Activated CD4-positive, alpha-beta T cell treated with anti-CD3 and anti-CD28 coated beads, Interleukin-2, amount 50 U/mL, for 4 hours (primary cell): Measurements from ENCODE around the gene CDS2.

Experiments
- DNase-seq, 2 experiments: peaks; one replicate each; pipeline ENCODE4 v3.0.0-alpha.2; 2020

Gene CDS2

DNA sequence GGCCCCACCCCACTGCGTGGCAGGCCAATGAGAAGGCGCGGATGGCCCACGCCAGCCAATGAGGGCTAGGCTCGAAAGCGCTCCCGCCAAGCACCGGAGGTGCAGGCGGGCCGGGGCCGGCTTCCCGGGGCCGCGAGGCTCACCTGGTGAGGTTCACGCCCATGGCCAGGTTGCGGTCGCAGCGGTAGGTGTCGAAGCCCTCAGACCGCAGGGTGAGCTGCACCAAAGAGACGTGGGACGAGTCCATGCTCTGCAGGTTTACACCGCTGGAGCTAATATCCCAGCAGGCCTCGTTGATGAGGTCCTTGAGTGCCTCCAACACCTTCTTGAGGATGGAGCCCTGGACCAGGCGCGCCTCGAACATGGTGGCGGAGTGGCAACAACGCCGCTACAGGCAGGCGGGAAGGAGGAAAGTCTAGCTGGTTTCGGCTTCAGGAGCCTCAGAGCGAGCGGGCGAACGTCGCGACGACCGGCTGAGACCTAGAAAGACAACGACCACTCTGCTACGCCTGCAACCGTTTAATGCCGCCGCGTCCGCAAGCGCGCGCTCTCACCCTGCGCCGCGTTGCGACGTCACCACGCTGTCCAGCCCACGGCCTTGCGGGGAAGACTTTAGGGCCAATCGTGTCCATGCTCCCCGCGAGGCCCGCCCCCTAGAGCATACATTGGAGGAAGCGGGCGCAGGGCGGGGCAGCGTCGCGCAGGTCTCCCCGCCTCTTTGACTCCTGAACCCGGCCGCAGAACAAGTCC, 7.2 kb upstream of the CDS2 start, which contains the start of gene PCNA:
PCNA (minus strand) TSS at position 524 of the 750 bp plus-strand sequence; CDS start at position 364, 160 bp downstream.
- peak; percentile 93 to 94 for DNase-seq

DNA sequence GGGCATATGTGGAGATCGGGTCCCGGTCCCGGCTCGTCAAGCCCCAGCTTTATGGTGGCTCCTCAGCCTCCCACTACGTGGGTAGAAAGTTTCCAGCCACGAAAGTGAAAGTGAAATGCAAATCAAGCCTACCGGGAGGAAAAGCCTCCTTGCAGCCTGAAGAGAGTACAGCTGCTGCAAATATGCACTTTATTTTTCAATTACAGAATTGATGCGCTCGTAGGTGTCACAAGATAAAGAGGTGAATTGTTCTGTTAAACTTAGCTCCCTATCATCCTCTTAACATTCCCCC, 6.7 kb upstream of the CDS2 start:
- DNase-seq = no peak

DNA sequence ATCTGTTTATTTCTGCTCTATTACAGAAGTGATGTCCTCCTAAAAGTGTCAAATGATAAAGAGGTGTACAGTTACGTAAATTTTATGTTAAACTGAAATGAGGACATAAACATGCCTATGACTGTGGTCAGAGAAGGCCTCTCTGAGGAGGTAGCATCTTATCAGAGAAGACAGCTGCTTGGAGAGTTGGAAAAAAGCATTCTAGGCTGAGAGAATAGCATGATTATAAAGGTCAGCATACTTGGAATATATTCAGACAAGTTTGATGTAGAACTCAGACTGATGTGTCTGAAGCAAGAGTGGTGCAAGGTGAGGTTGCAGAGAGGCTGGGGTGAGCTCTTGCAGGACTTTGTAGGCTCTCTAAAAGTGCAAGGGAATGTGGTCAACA, 3.9 kb upstream of the CDS2 start:
- no peak for DNase-seq

DNA sequence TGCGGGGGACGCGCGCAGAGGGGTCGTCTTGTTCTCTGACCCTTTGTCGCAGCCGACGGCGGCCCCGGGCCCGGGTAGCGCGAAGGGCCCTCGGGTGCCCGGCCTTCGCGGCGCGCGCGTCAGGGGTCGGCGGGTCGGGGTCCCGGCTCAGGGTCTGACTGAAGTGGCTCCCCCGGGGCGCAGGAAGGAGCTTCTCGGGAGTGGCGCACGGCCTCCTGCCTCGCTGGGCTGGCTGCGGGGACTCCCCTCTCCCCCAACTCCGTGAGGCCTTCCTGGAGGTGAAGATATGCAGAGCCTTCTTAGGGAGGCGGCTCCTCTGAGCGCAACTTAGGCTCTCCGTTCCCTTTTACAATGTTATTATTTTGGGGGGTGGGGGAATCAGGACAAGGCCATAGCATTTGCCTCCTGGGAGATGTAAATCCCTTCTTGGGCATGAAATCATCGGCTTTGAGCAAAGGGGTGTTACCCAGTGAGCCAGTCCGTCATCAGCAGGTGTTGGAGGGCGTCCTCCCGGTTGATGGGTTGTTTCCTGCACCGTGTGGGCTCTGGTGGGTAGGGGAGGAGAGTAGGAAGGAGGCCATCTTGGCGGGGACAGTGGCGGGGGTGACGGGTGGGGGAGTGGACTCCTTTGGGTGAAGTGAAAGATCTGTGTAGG, 523 bp downstream of the CDS2 start:
- DNase-seq = peak; percentile 57 to 59

DNA sequence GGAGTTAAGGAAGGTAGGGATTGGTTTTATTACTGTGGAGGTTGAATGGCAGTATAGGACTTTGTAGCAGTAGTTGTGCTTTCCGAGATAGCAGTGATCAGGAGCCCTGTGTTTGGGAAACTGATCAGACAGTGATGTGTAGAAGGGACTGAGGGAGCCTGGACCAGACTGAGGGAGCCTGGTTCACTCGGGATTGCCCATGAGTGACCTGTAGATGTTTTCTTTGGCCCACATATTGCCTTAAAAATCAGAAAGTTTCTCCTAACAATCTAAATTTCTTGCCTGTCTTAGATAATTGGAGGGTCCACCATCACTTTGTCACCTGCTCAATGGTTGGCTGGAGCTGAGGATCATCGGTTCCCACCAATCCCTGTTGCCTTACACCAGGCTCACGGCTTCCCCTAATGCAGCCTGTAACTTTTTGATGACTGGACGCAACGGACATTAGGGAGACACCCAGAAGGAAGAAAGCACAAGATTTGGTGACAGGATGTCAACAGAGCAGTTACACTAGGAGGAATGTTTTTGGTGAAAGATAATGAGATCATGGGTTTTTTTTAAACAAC, 1.1 kb downstream of the CDS2 start:
- no peak for DNase-seq

DNA sequence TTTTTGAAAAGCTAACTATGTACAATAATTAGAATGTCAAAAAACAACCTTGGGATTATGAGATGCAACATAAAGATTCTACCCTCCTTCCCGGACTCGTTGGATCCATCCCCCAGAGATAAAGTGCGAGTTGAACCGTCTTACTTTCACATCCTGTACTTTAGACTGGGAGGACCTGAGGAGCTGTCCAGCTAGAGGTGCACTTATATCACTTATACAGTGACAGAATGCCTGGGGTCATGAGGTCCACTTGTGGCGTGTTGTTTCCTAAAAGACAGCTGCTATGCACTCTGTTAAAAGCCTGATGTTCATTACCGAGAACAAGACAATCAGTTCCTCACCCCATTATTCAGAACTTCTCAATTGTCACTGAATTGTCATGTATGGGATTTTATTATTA, 2.1 kb downstream of the CDS2 start:
- DNase-seq = no peak

DNA sequence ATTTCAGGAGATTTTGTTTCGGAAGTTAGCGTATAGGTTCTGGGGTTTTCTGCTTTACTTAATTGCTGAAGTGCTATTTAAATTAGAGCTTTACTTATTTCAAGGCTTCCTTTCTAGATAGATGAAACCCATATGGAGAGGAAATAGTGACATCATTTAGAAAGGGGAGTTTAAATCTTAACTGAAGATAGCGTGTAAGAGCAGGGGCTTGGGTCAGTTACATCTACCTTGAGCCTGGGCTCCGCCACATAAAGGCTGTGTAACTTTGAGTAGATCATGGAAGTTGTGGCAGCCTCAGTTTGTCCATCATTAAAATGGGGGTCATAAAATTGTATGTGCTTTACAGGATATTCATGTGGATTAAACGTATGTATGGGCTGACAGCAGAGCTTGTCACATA, 4.7 kb downstream of the CDS2 start:
- no peak for DNase-seq

DNA sequence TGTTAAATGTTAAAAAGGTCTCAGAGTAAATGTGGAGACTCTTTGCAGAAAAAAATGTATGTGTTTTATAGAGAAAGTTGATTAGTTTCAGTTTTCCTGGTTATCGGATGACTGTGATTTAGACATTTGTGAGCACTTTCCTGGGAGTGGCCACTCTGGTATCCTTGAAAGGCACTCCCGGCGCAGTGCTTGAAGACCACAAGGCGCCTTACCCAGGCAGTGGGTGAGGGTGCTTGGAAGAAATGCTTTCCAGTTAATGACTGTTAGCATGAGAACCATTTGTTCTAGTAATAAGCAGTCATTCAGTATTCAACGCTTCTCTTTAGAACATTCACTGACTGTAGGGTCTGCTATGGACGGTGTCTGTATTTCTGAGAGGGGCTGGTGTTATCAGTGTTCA, 7.2 kb downstream of the CDS2 start:
- no peak for DNase-seq

DNA sequence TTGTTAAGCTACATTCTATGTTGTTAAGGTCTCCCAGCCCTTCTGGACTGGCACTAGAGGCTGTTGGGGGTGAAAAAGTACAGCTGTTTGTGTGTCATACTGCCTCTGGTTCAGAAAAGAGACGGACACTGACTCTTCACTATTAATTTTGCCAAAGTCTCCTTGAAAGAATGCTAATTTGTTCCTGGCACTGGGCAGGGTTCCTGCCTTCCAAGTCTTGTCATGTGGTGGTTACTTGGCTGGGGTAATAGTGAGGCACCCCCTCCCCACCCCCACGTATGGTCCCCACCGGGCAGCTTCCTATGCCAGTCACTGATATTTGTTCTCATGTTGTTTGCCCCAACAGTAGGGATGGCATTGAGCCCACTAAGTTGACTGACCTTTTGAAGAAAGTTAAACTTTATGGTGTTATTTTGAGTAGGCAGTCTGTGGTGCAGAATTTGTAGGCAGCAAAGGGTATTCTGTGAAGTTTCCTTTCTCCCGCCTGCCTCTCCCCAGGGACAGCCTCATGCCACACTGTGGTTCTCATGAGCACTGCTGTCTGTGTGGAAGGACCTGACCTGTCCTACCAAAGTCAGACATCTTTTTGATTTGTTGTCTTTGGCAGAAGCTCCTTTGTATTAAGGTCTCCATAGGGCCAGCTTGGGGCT, 8.7 kb downstream of the CDS2 start:
- no peak for DNase-seq

DNA sequence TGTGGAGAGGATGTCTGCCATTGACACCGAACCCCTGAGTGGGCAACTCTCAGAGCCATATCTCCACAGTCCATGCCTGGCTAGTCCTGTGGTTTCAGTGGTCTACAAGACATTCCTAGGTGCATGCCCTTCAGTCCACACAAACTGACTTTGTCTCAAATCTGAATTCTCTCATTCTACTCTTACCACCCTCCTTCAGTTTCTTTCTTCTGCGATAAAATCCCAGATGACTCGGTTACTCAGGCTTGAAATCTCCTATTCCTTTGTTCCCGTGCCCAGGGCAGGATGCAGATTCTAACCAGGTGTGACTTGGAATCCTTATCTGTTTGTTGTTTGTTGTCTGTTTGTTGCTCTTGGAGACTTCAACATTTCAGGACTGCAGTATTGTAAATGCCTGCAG, 9.3 kb downstream of the CDS2 start:
- DNase-seq = no peak

DNA sequence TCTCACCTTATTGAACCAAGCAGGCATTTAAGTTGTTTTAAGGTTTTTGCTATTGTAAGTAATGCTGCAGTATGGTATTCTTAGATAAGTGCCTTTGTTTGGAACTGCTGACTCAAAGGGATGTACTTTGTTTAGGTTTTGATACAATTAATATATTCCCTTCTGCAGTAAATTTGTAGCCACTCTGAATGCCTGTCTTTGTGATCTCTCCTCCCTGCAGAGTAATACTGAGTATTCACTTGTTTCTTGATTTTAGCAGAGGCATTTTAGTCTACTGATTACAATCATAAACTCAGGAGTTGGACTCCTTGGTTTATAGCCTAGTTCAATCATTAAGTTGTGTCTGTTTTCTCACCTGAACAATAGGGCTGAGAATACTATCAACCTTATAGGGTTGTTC, 13.4 kb downstream of the CDS2 start:
- DNase-seq = no peak

DNA sequence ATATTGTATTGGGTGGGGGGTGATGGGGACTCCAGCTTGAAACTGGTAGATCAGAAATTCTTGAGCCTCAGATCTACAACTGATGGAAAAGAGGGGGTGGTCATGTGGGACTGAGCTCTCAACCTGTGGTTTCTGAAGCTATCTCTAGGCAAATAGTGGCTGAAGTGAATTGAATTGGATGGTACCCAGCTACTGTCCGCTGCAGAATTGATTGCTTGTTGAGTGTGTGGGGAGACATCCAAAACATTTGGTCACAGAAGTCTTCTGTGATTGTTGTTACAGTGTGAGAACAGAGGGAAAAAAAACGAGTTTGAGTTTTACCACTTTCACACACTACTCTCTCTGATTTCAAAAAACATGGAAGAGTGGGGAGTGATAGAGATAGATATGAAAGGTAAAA, 14.8 kb downstream of the CDS2 start:
- DNase-seq = no peak

DNA sequence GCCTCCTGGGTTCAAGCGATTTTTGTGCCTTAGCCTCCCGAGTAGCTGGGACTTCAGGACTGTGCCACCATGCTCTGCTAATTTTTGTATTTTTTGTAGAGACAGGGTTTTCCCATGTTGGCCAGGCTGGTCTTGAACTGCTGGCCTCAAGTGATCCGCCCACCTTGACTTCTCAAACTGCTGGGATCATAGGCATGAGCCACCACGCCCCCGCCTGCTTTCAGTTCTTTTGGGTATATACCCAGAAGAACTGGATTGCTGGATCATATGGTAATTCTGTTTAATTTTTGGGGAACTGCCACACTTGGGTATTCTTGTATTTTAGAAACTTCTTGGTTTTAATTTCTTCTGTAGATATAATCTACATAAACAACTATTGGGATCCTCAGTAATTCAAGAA, 17.0 kb downstream of the CDS2 start:
- DNase-seq = no peak

DNA sequence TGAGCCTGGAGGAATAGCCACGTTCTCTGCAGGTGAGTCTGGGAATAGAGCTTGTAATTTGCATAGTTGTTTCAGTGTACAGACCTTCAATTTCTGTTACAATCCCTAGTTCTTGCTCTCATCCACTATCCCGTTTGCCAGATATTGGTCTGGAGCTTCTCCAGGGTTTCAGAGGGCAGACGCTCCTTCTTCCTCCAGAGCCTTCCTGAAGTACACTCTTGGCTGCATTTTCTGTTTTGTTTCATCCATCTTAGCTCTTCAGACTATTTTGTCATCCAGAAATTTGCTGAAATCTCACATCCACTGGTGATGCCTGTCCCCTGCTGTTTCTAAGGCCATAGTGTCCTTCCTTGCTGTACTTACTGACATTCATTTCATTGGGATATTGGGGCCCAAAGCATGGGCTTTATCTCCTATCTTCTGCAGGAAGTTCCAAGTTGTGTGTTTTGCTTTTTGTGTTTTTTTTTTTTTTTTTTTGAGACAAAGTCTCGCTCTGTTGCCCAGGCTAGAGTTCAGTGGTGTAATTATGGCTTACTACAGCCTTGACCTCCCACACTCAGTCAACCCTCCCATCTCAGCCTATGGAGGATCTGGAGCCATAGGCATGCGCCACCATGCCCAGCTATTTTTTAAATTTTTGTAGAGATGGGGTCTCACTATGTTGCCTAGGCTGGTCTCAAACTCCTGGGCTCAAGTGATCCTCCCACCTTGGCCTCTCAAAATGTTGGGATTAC, 18.7 kb downstream of the CDS2 start:
- DNase-seq = no peak

DNA sequence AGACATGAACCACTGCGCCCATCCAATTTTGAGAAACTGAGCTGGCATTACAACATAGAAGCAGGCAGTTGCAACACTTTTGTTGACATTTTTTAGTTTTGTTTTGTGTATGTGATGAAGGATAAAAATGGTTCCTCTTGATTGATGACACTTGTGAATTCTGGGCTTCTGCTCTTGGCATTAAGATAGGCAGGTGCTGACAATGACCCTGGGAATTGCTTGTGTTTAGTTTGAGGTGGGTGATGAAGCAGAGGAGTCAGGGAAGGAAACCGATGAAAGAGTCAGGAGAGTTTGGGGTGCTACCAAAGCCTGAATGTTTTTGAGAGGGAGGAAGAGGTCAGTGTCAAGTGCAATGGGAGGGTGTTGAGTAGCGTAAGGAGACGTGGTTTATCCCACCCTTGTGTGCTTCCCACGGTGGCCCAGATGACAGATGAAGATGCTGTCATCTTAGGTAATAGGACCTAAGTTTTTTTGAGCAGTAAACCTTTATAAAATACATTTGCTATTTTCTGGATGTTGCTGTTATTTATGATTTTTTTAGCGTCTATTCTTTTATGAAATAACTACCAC, 19.4 kb downstream of the CDS2 start:
- no peak for DNase-seq

DNA sequence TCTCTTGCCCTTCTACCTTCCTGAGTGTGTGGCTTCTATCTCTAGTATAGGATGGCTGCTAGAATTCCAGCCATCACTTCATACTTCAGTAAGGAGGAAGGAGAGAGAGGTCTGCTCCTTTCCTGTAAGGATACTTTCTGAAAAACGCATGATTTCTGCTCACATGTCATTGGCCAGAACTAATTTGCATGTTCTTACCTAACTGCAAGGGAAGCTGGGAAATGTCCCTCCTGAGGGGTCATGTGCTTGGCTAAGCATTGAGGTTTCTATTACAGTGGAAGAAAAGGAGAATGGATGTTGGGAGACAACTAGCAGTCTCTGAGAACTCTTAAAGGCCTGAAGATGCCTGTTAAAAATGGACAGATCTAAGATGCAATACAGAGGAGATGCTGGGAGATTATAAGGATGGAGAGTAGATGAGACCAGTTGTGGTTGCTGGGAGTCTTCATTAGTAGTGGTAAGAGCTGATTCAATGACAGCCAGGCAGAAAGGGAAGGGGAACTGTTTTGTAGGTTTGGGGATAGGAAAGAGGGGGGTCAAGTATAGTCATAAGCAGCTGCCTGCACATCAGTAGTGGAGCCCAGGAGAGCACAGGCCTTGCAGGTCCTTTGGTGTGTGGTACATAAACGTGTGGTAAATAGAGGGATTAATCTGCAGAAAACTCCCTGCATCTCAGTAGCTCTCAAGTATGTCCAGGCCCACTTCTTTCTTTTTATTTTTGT, 20.2 kb downstream of the CDS2 start:
- DNase-seq = no peak

DNA sequence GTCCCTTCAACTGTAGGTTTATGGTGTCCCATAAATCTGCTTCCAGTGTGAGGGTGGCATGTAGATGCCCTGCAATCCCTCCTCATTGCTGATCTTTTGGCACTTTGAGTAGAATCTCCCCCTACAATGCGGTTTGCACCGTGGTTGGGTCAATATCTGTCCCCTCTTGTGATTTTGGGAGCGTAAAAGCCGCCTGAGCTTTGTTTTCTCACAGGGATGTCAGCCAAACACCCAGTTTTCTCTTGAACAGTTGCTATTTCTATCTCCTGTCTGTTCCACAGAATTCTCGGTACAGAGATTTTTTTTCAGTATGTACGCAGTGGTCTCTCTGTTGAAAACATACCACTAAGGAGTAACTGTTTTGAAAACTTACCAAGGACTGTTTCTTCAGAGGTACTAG, 21.8 kb downstream of the CDS2 start:
- no peak for DNase-seq

DNA sequence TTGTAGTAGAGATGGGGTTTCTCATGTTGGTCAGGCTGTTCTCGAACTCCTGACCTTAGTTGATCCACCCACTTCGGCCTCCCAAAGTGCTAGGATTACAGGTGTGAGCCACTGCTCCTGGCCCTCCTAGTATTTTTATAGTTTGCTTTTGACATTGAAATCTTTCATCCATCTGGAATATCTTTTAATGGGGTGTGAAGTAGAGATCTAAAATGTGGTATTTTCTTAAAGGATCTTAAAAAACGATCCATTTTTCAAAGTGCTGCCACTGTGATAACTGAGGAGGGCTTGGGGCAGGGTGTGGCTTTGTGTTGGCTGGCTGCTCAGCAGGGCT, 23.1 kb downstream of the CDS2 start:
- DNase-seq = no peak

DNA sequence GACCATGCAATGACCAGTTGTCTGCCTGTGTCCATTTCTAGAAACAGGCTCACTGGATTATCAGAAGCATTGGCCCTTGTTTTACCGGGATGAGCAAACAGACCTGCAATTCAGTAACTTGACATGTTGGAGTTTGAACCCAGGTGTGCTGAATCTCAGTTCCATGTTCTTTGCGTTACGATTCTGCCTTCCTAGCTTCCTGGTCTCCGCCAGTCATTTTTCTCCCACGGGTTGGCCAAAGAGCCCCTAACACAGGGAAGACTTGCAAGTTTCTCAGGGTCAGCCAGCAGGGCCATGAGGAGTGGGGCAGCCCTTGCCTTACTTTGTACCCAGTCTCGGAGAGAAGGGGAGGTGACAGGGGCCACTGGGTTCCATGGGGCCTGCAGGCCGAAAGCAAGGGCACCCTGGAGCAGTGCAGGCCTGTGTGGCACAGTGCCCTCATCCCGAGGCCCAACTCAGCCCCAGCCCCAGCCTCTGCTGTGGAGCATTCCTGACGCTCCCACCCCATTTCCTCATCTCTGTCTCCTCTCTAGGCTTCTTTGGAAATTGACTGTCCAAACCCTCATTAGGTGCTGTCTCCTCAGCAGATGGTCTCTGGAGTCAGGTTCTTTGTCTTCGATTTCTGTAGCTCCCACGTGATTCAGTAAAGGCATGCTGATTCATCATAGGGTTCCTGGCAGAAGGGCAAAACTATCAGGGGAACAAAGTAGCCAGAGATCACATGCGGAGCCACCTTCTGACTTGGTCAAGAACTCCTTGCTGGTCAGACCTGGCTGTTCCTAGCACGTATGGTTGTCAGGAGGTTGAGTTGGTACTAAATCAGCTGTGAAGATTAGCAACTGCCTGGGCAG, 23.6 kb downstream of the CDS2 start:
- no peak for DNase-seq

DNA sequence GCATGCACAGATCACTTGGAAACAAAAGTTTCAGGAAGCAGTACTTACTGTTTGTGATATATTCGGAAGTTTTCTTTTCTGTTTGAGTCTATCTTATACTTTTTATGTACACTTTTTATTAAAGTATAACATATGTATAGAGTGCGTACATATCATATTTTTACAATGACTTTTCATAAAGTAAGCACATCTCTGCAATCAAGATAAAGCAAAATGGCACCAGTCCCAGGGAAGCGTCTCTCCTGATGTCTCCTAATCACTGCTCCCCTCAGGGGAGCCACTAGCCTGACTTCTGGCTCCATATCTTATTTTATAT, 26.3 kb downstream of the CDS2 start:
- DNase-seq = no peak

DNA sequence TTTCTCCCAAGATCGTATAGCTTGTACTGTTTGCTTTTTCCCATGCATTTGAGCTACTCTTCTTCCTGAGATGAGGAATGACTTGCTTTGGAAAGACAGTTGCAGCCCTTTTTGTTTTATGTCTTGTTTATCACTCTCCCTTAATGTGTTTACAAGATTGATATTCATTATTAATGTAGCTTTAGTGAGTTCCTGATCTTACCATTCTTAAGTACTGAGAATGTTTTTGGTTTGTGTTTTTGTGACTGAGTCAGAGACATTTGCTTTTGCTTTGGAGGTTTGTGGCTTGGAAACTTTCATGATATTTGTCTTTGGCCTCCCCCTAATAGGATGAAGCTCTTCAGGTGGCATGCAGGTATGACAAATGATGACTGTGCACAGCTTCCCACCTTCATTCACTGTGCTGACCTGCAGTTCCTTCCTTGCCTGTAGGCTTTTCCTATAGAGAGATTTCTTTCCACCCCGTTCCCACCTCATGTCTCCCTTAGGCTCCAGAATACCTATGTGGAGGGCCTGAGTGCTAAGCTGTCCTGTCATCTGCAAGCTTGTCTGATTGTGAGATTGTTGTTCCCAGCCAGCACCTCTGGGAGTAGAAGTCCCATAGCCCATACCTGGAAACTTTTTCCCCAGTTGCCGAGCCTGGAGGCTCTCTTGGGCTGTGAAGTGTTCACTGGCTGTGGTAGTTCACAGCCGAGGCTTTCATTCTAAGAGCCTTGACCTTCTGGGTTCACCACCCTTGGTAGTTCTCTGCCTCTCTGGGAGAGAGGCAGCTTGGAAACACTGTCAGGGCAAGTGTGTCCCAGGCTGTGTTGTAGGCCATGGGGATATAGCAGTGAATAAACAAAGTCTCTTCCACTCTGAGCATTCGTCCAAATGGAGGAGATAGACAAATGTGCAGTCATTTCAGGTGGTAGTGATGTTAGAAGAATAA, 27.1 kb downstream of the CDS2 start:
- no peak for DNase-seq
